Right lobe of liver (tissue), 4 donors: Measurements from ENCODE around the gene ELMO1.

Experiments used
- POLR2A ChIP-seq: fragments of 450-650 bp; IDR thresholded peaks from one replicate; pipeline ENCODE4 v1.6.1; 2017; ENCODE audit warnings: antibody characterized with exemption, mild to moderate bottlenecking
- TF ChIP-seq, protein P1 (sequence below), 4 donors: fragments of 200-600 bp in 3 of 4; fragments of 450-650 bp in 1 of 4; IDR thresholded peaks; one replicate each; pipeline versions ENCODE4 v1.5.1 to v1.8.0; 2016 to 2022; ENCODE audit warnings: antibody characterized with exemption in 4 of 4, mild to moderate bottlenecking in 2 of 4
- donor health status: DM: no; HTN: no; CAD: no.
- donor health status: DM: no; HTN: no; CAD: no.
- donor health status: DM: no; HTN: yes; CAD: no.

DNA sequence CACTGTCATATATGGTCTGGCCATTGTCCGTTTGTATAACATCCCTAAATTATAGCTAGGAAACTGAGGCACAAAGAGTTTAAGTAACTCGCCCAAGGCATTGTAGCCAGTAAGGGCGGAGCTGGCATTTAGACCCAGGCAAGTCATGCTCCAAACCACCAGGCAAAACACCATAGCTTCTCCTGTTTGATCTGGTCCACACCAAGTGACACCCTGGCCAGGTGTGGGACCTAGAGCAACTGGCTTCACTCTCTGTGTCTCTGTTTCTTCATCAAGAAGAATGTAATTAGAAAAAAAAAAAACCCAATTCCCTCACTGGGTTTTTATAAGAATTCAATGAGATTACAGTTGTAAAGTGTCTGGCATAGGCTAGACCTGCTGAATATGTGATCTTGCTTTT is 639.2 kb downstream of the ELMO1 start:
- TF ChIP-seq POLR2A = no peak
- TF ChIP-seq, protein P1, sequence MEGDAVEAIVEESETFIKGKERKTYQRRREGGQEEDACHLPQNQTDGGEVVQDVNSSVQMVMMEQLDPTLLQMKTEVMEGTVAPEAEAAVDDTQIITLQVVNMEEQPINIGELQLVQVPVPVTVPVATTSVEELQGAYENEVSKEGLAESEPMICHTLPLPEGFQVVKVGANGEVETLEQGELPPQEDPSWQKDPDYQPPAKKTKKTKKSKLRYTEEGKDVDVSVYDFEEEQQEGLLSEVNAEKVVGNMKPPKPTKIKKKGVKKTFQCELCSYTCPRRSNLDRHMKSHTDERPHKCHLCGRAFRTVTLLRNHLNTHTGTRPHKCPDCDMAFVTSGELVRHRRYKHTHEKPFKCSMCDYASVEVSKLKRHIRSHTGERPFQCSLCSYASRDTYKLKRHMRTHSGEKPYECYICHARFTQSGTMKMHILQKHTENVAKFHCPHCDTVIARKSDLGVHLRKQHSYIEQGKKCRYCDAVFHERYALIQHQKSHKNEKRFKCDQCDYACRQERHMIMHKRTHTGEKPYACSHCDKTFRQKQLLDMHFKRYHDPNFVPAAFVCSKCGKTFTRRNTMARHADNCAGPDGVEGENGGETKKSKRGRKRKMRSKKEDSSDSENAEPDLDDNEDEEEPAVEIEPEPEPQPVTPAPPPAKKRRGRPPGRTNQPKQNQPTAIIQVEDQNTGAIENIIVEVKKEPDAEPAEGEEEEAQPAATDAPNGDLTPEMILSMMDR (IDR thresholded peaks at IDR 0.05) = no peak
